BE2C (cell line): Measurements from ENCODE around the gene HDDC3.

Experiments used
- DNase-seq: peaks from one replicate; pipeline ENCODE4 v3.0.0-alpha.2; 2020
- H3K27me3 ChIP-seq: fragments of 250-450 bp; sonication (Bioruptor Pico); 2 replicates; pipeline ENCODE4 v1.5.1; 2020; ENCODE audit warnings: mild to moderate bottlenecking
- H3K36me3 ChIP-seq: fragments of 250-450 bp; sonication (Bioruptor Pico); 2 replicates; pipeline ENCODE4 v1.5.1; 2020; ENCODE audit warnings: mild to moderate bottlenecking
- H3K4me1 ChIP-seq: fragments of 250-450 bp; sonication (Bioruptor Pico); 2 replicates; pipeline ENCODE4 v1.5.1; 2020
- H3K4me3 ChIP-seq: 2 replicates; pipeline ENCODE4 v1.5.1; 2011; ENCODE audit warnings: low read depth, low read length
- H3K9me3 ChIP-seq: fragments of 250-450 bp; sonication (Bioruptor Pico); 2 replicates; pipeline ENCODE4 v1.5.1; 2020
- CTCF ChIP-seq: IDR thresholded peaks from 2 replicates; pipeline ENCODE4 v1.5.1; 2012; ENCODE audit warnings: mild to moderate bottlenecking, low read depth, low read length

HDDC3 gene

GRCh38 chr15:90934949-90935751 lies 2.8 kb upstream of the HDDC3 start, which contains the start of gene UNC45A:
Gene UNC45A (plus strand): TSS chr15:90935285. CDS start chr15:90935325, 40 bp downstream.
- peak; percentile 96 for DNase-seq
- Histone ChIP-seq H3K9me3 (no peaks in the 10 kb centered on the region), H3K36me3 (peaks cover 17% of the 10 kb centered on the region), H3K27me3 (no peaks in the 10 kb centered on the region), H3K4me3 (peak within 1 kb of the TSS; percentile 62), H3K4me1 (0 out of 2 replicates have a peak, but pooled peaks cover 3% of the 10 kb centered on the region)
- no peak for TF ChIP-seq CTCF

- peak; percentile 94 for TF ChIP-seq CTCF
- Histone ChIP-seq H3K4me1 (0 out of 2 replicates have a peak, but pooled peaks cover 3% of the 10 kb centered on the region), H3K36me3 (peaks cover 9% of the 10 kb centered on the region), H3K4me3 (peak overlapping the region; percentile 62), H3K27me3 (no peaks in the 10 kb centered on the region), H3K9me3 (no peaks in the 10 kb centered on the region)
- peak; percentile 91 for DNase-seq
These were observed 2.1 kb upstream of the HDDC3 start for GRCh38 chr15:90934256-90934948.

GRCh38 chr15:90933301-90933700 lies 952 bp upstream of the HDDC3 start:
- no peak overlapping the region for H3K4me3 ChIP-seq
- TF ChIP-seq CTCF, result no peak

GRCh38 chr15:90932660-90932991 lies 277 bp upstream of the HDDC3 start:
- no peaks in the 10 kb centered on the region for H3K36me3 ChIP-seq
- no peaks in the 10 kb centered on the region for H3K27me3 ChIP-seq
- 0 out of 2 replicates have a peak, but pooled peaks cover 3% of the 10 kb centered on the region for H3K4me1 ChIP-seq
- no peaks in the 10 kb centered on the region for H3K9me3 ChIP-seq
- H3K4me3 ChIP-seq, result peak overlapping the region; percentile 95
- no peak for DNase-seq
- TF ChIP-seq CTCF, result no peak

More at GRCh38 chr15:90933301-90933700, 952 bp upstream of the HDDC3 start:
- Histone ChIP-seq H3K4me1 (0 out of 2 replicates have a peak, but pooled peaks cover 3% of the 10 kb centered on the region), H3K27me3 (no peaks in the 10 kb centered on the region), H3K9me3 (no peaks in the 10 kb centered on the region), H3K36me3 (0 out of 2 replicates have a peak, but pooled peaks cover under 1% of the 10 kb centered on the region)
- DNase-seq, result no peak

- TF ChIP-seq CTCF, result no peak
- Histone ChIP-seq H3K9me3 (no peaks in the 10 kb centered on the region), H3K4me3 (peak overlapping the region; percentile 95), H3K27me3 (no peaks in the 10 kb centered on the region), H3K36me3 (no peaks in the 10 kb centered on the region), H3K4me1 (0 out of 2 replicates have a peak, but pooled peaks cover 3% of the 10 kb centered on the region)
- no peak for DNase-seq
These were observed 848 bp downstream of the HDDC3 start for GRCh38 chr15:90931575-90931827.
